MCF 10A (cell line): ENCODE measurements around the gene FHL3. TPM values are rescaled to one million over a fixed set of nuclear protein-coding genes. Genes with fewer than 3 reads are reported as not detected.
A peak's percentile ranks its signal among the peaks of the same experiment; 100 is the strongest.

Source experiments
- BruUV-seq: library from RNA; stranded (reverse); fragments of 400-500 nt; replicated peaks from 2 replicates; lab custom pipeline; 2021; lab: Mats Ljungman, UMichigan
- CTCF ChIA-PET: fragments of 300-600 bp; sonication (Branson Sonifier 250); formaldehyde crosslinking; extraction: SDS; loops from one replicate; lab custom pipeline; 2021; ENCODE audit warnings: antibody characterized with exemption, inconsistent platforms; lab: Yijun Ruan, JAX
- POLR2A ChIA-PET: fragments of 300-600, 350-650 bp; sonication (Branson Sonifier 250); formaldehyde crosslinking; extraction: SDS; loops from one replicate; lab custom pipeline; 2020; ENCODE audit warnings: antibody characterized with exemption, inconsistent platforms; lab: Yijun Ruan, JAX
- DNase-seq: peaks from one replicate; pipeline ENCODE4 v3.0.0-alpha.2; 2018; ENCODE audit not compliant: unreplicated experiment
- H3K27ac Mint-ChIP-seq: one replicate; pipeline ENCODE4 v1.8.0; 2022; ENCODE audit warnings: mild to moderate bottlenecking, low read depth, mixed read lengths; ENCODE audit not compliant: unreplicated experiment
- H3K27me3 Mint-ChIP-seq: one replicate; pipeline ENCODE4 v1.8.0; 2022; ENCODE audit warnings: mixed read lengths; ENCODE audit not compliant: insufficient read depth, unreplicated experiment
- H3K36me3 Mint-ChIP-seq: one replicate; pipeline ENCODE4 v1.8.0; 2022; ENCODE audit warnings: mild to moderate bottlenecking, moderate library complexity, mixed read lengths; ENCODE audit not compliant: insufficient read depth, unreplicated experiment
- H3K4me1 Mint-ChIP-seq: one replicate; pipeline ENCODE4 v1.8.0; 2022; ENCODE audit warnings: mixed read lengths; ENCODE audit not compliant: insufficient read depth, unreplicated experiment
- H3K4me3 Mint-ChIP-seq: one replicate; pipeline ENCODE4 v1.8.0; 2022; ENCODE audit warnings: mild to moderate bottlenecking, moderate library complexity, mixed read lengths; ENCODE audit not compliant: unreplicated experiment
- H3K9me3 Mint-ChIP-seq: one replicate; pipeline ENCODE4 v1.8.0; 2022; ENCODE audit warnings: mixed read lengths; ENCODE audit not compliant: unreplicated experiment
- CTCF ChIP-seq: fragments of 200-600 bp; IDR thresholded peaks from one replicate; pipeline ENCODE4 v1.8.0; 2022; ENCODE audit warnings: antibody characterized with exemption, mild to moderate bottlenecking; ENCODE audit not compliant: unreplicated experiment
- intact Hi-C: fragments of 100-400 bp; cut with micrococcal nuclease; formaldehyde crosslinking; loops from 2 replicates; pipeline ENCODE4 v1.14.1; 2022
- total RNA-seq: library from RNA; stranded (reverse); gene quantifications from 2 replicates; pipeline ENCODE4 v1.2.3, GENCODE V29; 2022

Gene FHL3
- total RNA-seq, 1 experiment from 2014 or later = 18.8 TPM

GRCh38 chr1:38029081-38029681 is 23.9 kb upstream of the FHL3 start:
- Mint-ChIP-seq H3K27me3 (no peaks in the 10 kb centered on the region), H3K9me3 (no peaks in the 10 kb centered on the region), H3K4me1 (peaks cover 41% of the 10 kb centered on the region), H3K27ac (peak overlapping the region; percentile 85), H3K36me3 (peaks cover 27% of the 10 kb centered on the region), H3K4me3 (no peak overlapping the region)
- ChIA-PET POLR2A (interaction anchor here (0.9 to 1.7 kb wide), 3 partner anchors 10 to 109 kb away, joined by 3 read pairs; no protein-coding TSS in a partner anchor), CTCF (interaction anchor here (1.4 to 5.3 kb wide), 6 partner anchors 10 to 806 kb away, joined by 3 to 58 read pairs (median 4); partner anchors contain the start of gene UTP11)
- DNase-seq = peak; percentile 22
- intact Hi-C loops = loop anchor here (5.0 kb wide), 1 partner anchor 33 kb away; no protein-coding TSS in a partner anchor
- TF ChIP-seq CTCF = no peak
- BruUV-seq = no TSS peak

DNA sequence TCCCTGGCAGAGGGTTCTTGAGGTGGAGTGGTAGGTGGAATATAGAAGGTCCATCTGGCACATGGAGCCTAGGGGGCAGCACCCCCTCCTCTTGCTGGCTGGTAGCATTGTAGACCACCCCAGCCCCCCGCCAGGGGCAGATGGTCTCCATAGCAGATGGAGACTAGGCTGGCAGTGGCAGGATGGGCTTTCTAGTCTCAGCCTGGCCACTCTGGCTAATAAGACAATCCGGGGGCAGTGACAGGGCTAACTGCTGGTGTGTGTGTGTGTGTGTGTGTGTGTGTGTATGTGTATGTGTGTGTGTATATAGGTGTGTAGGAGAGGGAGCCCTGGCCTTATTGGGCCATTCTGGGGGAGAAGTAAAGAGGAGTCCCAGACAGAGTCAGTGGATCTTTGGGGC is 23.4 kb upstream of the FHL3 start:
- intact Hi-C loops = loop anchor here (5.0 kb wide), 1 partner anchor 34 kb away; no protein-coding TSS in a partner anchor
- no TSS peak for BruUV-seq
- Mint-ChIP-seq H3K36me3 (peaks cover 32% of the 10 kb centered on the region), H3K4me1 (peaks cover 41% of the 10 kb centered on the region), H3K9me3 (no peaks in the 10 kb centered on the region), H3K4me3 (no peak overlapping the region), H3K27me3 (no peaks in the 10 kb centered on the region), H3K27ac (peak overlapping the region; percentile 85)
- DNase-seq = no peak
- ChIA-PET CTCF (interaction anchor here (0.7 to 5.3 kb wide), 6 partner anchors 12 to 790 kb away, joined by 3 to 58 read pairs (median 14); partner anchors contain the start of gene UTP11), POLR2A (interaction anchor here (0.9 to 6.1 kb wide), 5 partner anchors 10 to 791 kb away, joined by 3 to 42 read pairs (median 3); partner anchors contain the start of genes POU3F1 and UTP11)
- no peak for TF ChIP-seq CTCF

DNA sequence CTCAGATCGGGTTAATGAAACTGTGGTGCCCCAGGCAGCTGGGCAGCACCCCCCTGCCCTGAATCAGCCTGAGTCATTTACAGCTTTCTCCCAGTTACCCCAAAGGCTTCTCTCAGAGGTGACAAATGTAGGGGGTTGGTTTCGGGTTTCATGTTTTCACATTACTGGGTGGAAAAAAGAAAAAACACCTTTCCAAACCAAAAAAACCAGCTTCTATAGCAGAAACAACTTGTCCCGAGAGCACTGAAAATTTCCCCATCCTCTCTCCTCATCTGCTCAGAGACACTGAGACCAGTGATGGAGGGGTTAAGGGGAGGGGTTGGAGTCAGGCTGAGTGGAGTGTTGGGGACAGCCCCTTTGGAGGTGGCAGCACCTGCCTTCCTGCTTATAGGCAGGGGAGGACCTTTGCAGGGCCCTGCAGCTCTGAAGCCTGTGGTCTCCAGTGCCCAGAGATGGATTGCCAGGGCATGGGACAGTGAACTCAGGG is 22.8 kb upstream of the FHL3 start:
- no TSS peak for BruUV-seq
- Mint-ChIP-seq H3K9me3 (no peaks in the 10 kb centered on the region), H3K27ac (peak overlapping the region; percentile 85), H3K36me3 (peaks cover 37% of the 10 kb centered on the region), H3K4me1 (peaks cover 41% of the 10 kb centered on the region), H3K27me3 (no peaks in the 10 kb centered on the region), H3K4me3 (no peak overlapping the region)
- ChIA-PET CTCF (interaction anchor here (0.6 to 5.3 kb wide), 19 partner anchors 9 to 811 kb away, joined by 3 to 58 read pairs (median 6); partner anchors contain the start of gene UTP11), POLR2A (interaction anchor here (0.6 to 6.1 kb wide), 12 partner anchors 9 to 832 kb away, joined by 3 to 42 read pairs (median 4); partner anchors contain the start of genes POU3F1, RRAGC and UTP11)
- peak; percentile 66 for DNase-seq
- intact Hi-C loops = loop anchor here (5.0 kb wide), 1 partner anchor 34 kb away; no protein-coding TSS in a partner anchor
- no peak for TF ChIP-seq CTCF
